Esophagus muscularis mucosa (tissue), 4 donors: ENCODE results near the gene CXCR6. TPM values are rescaled to one million over a fixed set of nuclear protein-coding genes. Genes with fewer than 3 reads are reported as not detected.

Source experiments
- DNase-seq: peaks from one replicate; pipeline ENCODE4 v3.0.0-alpha.2; 2017; ENCODE audit errors: extremely low spot score
- H3K27ac ChIP-seq, 4 donors: fragments of 200-600 bp; sonication (generic); replicated peaks in 1 of 4; 1 replicate in 3 of 4; 2 replicates in 1 of 4; pipeline ENCODE4 v1.5.1; 2016 to 2019; ENCODE audit warnings: mild to moderate bottlenecking in 1 of 4
- H3K27me3 ChIP-seq, 4 donors: fragments of 200-600 bp; sonication (generic); one replicate each; pipeline versions ENCODE4 v1.5.1 to v1.6.0; 2016 to 2019
- H3K36me3 ChIP-seq, 4 donors: fragments of 200-600 bp; sonication (generic); one replicate each; pipeline ENCODE4 v1.5.1; 2016 to 2019
- H3K4me1 ChIP-seq, 4 donors: fragments of 200-600 bp; sonication (generic); one replicate each; pipeline ENCODE4 v1.5.1; 2016 to 2019
- H3K4me3 ChIP-seq, 4 donors: fragments of 200-600 bp; sonication (generic); 1 replicate in 2 of 4; 2 replicates in 2 of 4; pipeline ENCODE4 v1.5.1; 2016 to 2019; ENCODE audit warnings: mild to moderate bottlenecking in 4 of 4, moderate library complexity in 1 of 4
- H3K9me3 ChIP-seq, 4 donors: fragments of 200-600 bp; sonication (generic); 1 replicate in 3 of 4; 2 replicates in 1 of 4; pipeline ENCODE4 v1.5.1; 2016 to 2019
- EP300 ChIP-seq: sonication (generic); formaldehyde crosslinking; IDR thresholded peaks from one replicate; pipeline ENCODE4 v1.6.1; 2017; ENCODE audit warnings: antibody characterized with exemption
- POLR2A ChIP-seq: fragments of 450-650 bp; IDR thresholded peaks from one replicate; pipeline ENCODE4 v1.6.1; 2017; ENCODE audit warnings: antibody characterized with exemption, moderate library complexity, mild to moderate bottlenecking, low read depth
- POLR2AphosphoS5 ChIP-seq, 2 donors: sonication (generic); formaldehyde crosslinking; IDR thresholded peaks; one replicate each; pipeline ENCODE4 v1.6.1; 2017; ENCODE audit warnings: antibody characterized with exemption in 2 of 2
- WGBS: methylation state at CpG from one replicate; pipeline ENCODE4 v1.1.5; 2018; 5-methylcytosine and 5-hydroxymethylcytosine counted together
- intact Hi-C: fragments of 100-400 bp; cut with DNase I; formaldehyde crosslinking; loops from one replicate; pipeline ENCODE4 v1.15.1; 2023
- total RNA-seq, 4 donors: library from RNA; depleted of rRNA; stranded (reverse); fragments of >200 nt; gene quantifications; one replicate each; pipeline versions ENCODE4 v1.1.0 to v1.2.1, GENCODE V29; 2016
- TF ChIP-seq, protein P1 (sequence below), 3 experiments: fragments of 200-600 bp in 2 of 3; fragments of 450-650 bp in 1 of 3; sonication (generic) in 2 of 3; IDR thresholded peaks; one replicate each; pipeline ENCODE4 v1.5.1; 2017 to 2019; ENCODE audit warnings: antibody characterized with exemption in 3 of 3, mild to moderate bottlenecking in 2 of 3, moderate library complexity in 1 of 3

Gene CXCR6
- total RNA-seq, 4 donors from 2014 or later, result 0.39 to 7.1 (median 0.49) TPM

DNA sequence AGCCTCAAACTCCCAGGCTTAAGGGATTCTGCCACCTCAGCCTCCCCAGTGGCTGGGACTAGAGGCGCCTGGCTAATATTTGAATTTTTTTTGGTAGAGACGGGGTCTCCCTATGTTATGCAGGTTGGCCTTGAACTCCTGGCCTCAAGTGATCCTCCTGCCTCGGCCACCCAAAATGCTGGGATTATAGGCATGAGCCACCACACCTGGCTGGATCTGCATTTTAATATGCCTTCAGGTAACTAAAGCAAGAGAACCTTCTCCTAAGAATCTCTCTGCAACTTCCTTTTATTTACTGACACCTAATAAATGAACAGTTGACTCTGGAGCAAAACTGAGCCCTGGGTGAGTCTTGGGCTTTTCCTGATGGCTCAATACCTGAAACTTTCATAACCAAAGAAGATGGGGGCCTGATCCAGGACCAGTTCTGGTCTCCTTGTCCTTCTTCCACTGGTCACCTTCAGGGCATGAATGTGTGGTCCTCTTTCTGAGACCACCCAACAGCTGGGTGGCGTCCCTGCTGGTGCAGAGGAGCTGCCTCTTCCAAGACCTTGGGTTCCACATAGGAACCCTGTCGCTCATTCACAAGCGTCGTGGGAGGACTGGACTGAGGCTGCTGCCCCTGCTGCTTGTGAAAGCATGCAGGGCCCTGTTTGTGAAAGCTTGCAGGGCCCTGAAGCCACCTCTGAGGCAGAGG is 28.8 kb upstream of the CXCR6 start:
- no peak for TF ChIP-seq EP300
- no peak for TF ChIP-seq POLR2A
- TF ChIP-seq, protein P1, sequence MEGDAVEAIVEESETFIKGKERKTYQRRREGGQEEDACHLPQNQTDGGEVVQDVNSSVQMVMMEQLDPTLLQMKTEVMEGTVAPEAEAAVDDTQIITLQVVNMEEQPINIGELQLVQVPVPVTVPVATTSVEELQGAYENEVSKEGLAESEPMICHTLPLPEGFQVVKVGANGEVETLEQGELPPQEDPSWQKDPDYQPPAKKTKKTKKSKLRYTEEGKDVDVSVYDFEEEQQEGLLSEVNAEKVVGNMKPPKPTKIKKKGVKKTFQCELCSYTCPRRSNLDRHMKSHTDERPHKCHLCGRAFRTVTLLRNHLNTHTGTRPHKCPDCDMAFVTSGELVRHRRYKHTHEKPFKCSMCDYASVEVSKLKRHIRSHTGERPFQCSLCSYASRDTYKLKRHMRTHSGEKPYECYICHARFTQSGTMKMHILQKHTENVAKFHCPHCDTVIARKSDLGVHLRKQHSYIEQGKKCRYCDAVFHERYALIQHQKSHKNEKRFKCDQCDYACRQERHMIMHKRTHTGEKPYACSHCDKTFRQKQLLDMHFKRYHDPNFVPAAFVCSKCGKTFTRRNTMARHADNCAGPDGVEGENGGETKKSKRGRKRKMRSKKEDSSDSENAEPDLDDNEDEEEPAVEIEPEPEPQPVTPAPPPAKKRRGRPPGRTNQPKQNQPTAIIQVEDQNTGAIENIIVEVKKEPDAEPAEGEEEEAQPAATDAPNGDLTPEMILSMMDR (IDR thresholded peaks at IDR 0.05), result no peak
- no peak for TF ChIP-seq POLR2AphosphoS5 (IDR thresholded peaks at IDR 0.05)
- intact Hi-C loops, result no loop called here
- H3K4me1 ChIP-seq, result peaks cover 0 to 8% (median 7%) of the 10 kb centered on the region in 4 donors
- no peaks in the 10 kb centered on the region for H3K27me3 ChIP-seq
- no peak overlapping the region for H3K4me3 ChIP-seq
- H3K36me3 ChIP-seq, result peaks cover 0 to 20% (median 16%) of the 10 kb centered on the region in 4 donors
- H3K27ac ChIP-seq, result no peak overlapping the region
- DNase-seq, result no peak
- WGBS, result 100% methylated on average over 3 of the region's 7 CpGs
- H3K9me3 ChIP-seq, result no peaks in the 10 kb centered on the region

DNA sequence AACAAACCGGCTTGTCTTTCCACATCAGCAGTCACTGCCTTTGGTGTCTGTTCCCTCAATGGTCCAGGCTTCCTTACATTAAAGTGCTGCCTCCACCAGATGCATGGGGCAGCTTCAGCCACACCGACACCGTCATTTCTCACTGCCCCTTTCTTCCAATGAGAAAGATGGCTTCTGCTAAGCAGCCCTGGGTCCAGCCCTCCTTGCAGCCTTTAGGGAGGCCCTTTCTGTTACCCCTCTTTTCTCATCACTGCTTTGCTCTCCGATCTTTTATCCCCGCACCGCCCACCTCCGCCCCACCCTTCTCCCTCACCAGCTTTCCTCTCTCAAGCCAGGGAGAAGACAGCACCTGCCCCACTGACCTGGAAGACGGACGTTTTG is 28.2 kb upstream of the CXCR6 start:
- no peak overlapping the region for H3K27ac ChIP-seq
- TF ChIP-seq, protein P1 (IDR thresholded peaks at IDR 0.05), result no peak
- no peak for TF ChIP-seq EP300
- TF ChIP-seq POLR2AphosphoS5 (IDR thresholded peaks at IDR 0.05), result no peak
- no peak for TF ChIP-seq POLR2A
- H3K4me1 ChIP-seq, result peaks cover 0 to 8% (median 7%) of the 10 kb centered on the region in 4 donors
- peaks cover 0 to 25% (median 22%) of the 10 kb centered on the region in 4 donors for H3K36me3 ChIP-seq
- no peaks in the 10 kb centered on the region for H3K27me3 ChIP-seq
- intact Hi-C loops, result no loop called here
- no peaks in the 10 kb centered on the region for H3K9me3 ChIP-seq
- DNase-seq, result no peak
- H3K4me3 ChIP-seq, result no peak overlapping the region
- WGBS, result 93% methylated on average over 8 of the region's 9 CpGs

DNA sequence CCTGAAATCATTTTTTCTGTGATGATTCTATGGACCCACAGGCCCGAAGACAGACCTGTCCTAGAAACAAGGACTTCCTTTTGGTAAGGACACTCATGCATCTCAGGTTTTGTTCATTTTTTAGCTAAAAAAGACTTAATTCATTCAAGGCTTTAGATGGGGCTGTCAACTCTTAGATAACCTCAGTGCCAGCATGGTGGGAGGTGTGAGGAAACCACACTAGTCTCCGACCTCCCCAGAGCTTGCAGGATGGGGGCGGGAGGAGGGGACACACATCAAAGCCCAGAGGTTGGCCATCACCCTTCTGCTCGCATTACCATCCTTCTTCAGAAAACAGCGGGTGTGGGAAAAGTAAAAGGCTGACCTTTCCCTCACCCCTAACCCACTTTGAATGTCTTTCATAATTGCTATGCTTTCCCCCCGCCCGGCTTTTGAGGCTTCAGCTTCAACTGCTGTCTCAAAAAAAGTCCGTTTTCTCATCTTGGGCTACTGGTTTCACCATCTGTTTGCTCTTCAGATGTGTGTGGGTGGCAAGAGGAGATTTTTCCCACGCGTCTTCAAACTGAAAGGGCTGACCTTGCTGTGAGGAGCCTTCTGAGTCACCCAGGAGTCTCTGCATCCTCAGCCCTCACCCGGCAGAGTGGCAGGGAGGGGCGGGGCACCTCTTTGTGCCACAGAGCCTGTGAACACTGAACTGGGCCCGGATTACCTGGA is 27.6 kb upstream of the CXCR6 start:
- no peak overlapping the region for H3K27ac ChIP-seq
- intact Hi-C loops, result no loop called here
- H3K4me3 ChIP-seq, result no peak overlapping the region
- H3K36me3 ChIP-seq, result peaks cover under 1 to 32% (median 28%) of the 10 kb centered on the region in 4 donors
- 56% methylated on average over 10 of the region's 13 CpGs for WGBS
- H3K4me1 ChIP-seq, result peaks cover 0 to 8% (median 7%) of the 10 kb centered on the region in 4 donors
- DNase-seq, result no peak
- no peaks in the 10 kb centered on the region for H3K27me3 ChIP-seq
- H3K9me3 ChIP-seq, result no peaks in the 10 kb centered on the region
- TF ChIP-seq, protein P1 (IDR thresholded peaks at IDR 0.05), result no peak
- TF ChIP-seq EP300 (no peak), POLR2AphosphoS5 (IDR thresholded peaks at IDR 0.05) (no peak), POLR2A (no peak)

DNA sequence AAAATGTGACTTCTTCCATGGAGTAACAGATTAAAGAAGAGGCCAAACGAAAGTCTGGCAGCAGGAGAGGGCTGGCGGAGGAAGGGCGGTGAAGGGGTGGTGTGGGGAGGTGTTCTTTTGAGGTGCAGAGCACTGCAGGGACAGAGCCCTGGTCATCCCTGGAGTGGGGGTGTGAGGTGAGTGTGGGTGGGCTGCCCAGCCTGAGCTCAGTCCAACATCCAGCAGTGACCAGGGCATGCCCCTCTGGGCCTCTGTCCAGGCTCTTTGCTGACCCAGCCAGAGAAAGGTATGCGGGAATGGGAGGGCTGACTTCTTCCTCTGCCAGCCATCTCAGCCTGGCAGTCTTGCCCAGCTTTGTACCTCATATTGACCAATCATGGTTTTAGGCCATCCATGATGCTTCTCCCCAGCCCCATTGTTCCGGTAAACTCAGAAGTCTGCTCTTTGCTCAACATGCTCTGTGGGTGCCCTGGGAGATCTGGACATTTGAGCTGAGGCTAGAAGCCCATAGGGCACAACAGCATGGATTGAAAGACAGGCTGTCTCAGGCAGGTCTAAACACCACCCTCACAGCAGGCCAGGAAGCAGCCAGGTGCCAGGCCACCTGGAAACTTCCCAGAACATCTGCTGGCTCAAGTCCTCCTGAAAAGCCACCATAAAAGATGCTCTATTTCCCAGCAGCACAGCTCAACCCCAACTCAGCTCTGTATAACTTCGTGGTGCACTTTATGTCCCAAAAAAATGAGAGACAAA is 25.9 kb upstream of the CXCR6 start:
- Histone ChIP-seq H3K36me3 (peaks cover 10 to 48% (median 44%) of the 10 kb centered on the region in 4 donors), H3K27ac (no peak overlapping the region), H3K4me3 (no peak overlapping the region), H3K9me3 (no peaks in the 10 kb centered on the region), H3K27me3 (no peaks in the 10 kb centered on the region), H3K4me1 (peaks cover 0 to 8% (median 7%) of the 10 kb centered on the region in 4 donors)
- intact Hi-C loops, result no loop called here
- DNase-seq, result no peak
- TF ChIP-seq, protein P1 (IDR thresholded peaks at IDR 0.05), result no peak
- TF ChIP-seq EP300, result no peak
- TF ChIP-seq POLR2A, result no peak
- TF ChIP-seq POLR2AphosphoS5 (IDR thresholded peaks at IDR 0.05), result no peak
- 85% methylated on average over 6 of the region's 6 CpGs for WGBS
